Heart left ventricle (tissue), 16 donors: ENCODE measurements around the gene PCBD2. TPM values are rescaled to one million over a fixed set of nuclear protein-coding genes. Genes with fewer than 3 reads are reported as not detected.
A peak's percentile ranks its signal among the peaks of the same experiment; 100 is the strongest.
"Not testable (repeated sequence)": the region's sequence is repeated elsewhere in the genome, so short reads cannot be mapped to it uniquely, and the experiment has no call there.

Experiments used
- ATAC-seq, 4 donors: fragments of 200-7000 bp; cut with Tn5 transposase; one replicate each; pipeline ENCODE4 v1.9.1; 2020 to 2022; ENCODE audit warnings: moderate library complexity in 4 of 4, mild to moderate bottlenecking in 3 of 4, moderate number of reproducible peaks in 1 of 4
- DNase-seq, 5 donors: peaks; one replicate each; pipeline ENCODE4 v3.0.0-alpha.2; 2020
- H3K27ac ChIP-seq, 12 donors: fragments of 200-600 bp; sonication (generic) in 4 of 12; one replicate each; pipeline versions ENCODE4 v1.5.0 to v1.8.0; 2016 to 2022; ENCODE audit warnings: mild to moderate bottlenecking in 2 of 12
- H3K27me3 ChIP-seq, 9 donors: fragments of 200-600 bp; sonication (generic) in 2 of 9; one replicate each; pipeline versions ENCODE4 v1.5.1 to v1.8.0; 2016 to 2022; ENCODE audit warnings: mild to moderate bottlenecking in 3 of 9
- H3K36me3 ChIP-seq, 9 donors: fragments of 200-600 bp; sonication (generic) in 2 of 9; one replicate each; pipeline versions ENCODE4 v1.5.0 to v1.8.0; 2018 to 2022; ENCODE audit warnings: mild to moderate bottlenecking in 2 of 9
- H3K4me1 ChIP-seq, 12 donors: fragments of 200-600 bp; sonication (generic) in 4 of 12; one replicate each; pipeline versions ENCODE4 v1.5.0 to v1.8.0; 2016 to 2022; ENCODE audit warnings: mild to moderate bottlenecking in 3 of 12
- H3K4me3 ChIP-seq, 12 donors: fragments of 200-600 bp; sonication (generic) in 4 of 12; one replicate each; pipeline versions ENCODE4 v1.5.0 to v1.8.0; 2017 to 2022; ENCODE audit warnings: mild to moderate bottlenecking in 9 of 12, moderate library complexity in 4 of 12
- H3K9me3 ChIP-seq, 12 donors: fragments of 200-600 bp; sonication (generic) in 4 of 12; one replicate each; pipeline versions ENCODE4 v1.5.0 to v1.8.0; 2016 to 2022; ENCODE audit warnings: mild to moderate bottlenecking in 1 of 12
- CTCF ChIP-seq, 12 donors: fragments of 200-600 bp; sonication (generic) in 4 of 12; IDR thresholded peaks; one replicate each; pipeline versions ENCODE4 v1.5.0 to v1.8.0; 2018 to 2022; ENCODE audit warnings: antibody characterized with exemption in 12 of 12, mild to moderate bottlenecking in 5 of 12
- POLR2A ChIP-seq, 2 donors: fragments of 450-650 bp; IDR thresholded peaks; one replicate each; pipeline ENCODE4 v1.6.1; 2017; ENCODE audit warnings: antibody characterized with exemption in 2 of 2, mild to moderate bottlenecking in 2 of 2, moderate library complexity in 2 of 2
- WGBS, 4 donors: extraction: QIAGEN DNeasy Blood & Tissue Kit in 2 of 4; methylation state at CpG; one replicate each; pipeline versions ENCODE4 v1.1.5 to v1.1.7; 2013 to 2018; 5-methylcytosine and 5-hydroxymethylcytosine counted together
- intact Hi-C, 10 donors: fragments of 100-400 bp; cut with DNase I; formaldehyde crosslinking; loops; one replicate each; pipeline versions ENCODE4 v1.11.1 to v1.14.2; 2022
- polyA plus RNA-seq, 2 donors: library from polyadenylated mRNA; stranded (reverse); fragments of 200-250 nt; gene quantifications; one replicate each; pipeline ENCODE4 v1.2.3, GENCODE V29; 2013
- total RNA-seq, 9 donors: library from RNA; depleted of rRNA in 2 of 9; stranded (reverse); fragments of >200 nt in 2 of 9; fragmentation: NEBNext Ultra II Directional in 3 of 9; extraction: Animal tissue kit (Norgen Biotek cat#: 25700) in 3 of 9; gene quantifications; one replicate each; pipeline versions ENCODE4 v1.1.0 to v1.2.4, GENCODE V29; 2016 to 2023
- donor health status: ischemic (EF 13 %, LVEDD 7.1; RV severe dilation, severe dysfunction).
- donor health status: healthy with polysubstance abuse.
- donor health status: DM: no; HTN: yes; CAD: no.
- donor health status: DM: no; HTN: no; CAD: no.
- donor health status: ischemic (EF 25% LVEDD 6.9; RV normal size, moderate dysfunction).
- donor health status: ischemic (EF 25% LVEDD 5.7; RV mildly dilated, moderate dysfunction).
- donor health status: healthy.
- donor health status: DM: yes; HTN: yes; CAD: no.
- donor health status: ischemic (EF 35%, LVEDD 5.7; RV mildly dilated, moderate dysfunction).
- donor health status: nonischemic (EF 11% LVEDD 7.7; RV severe dilation, severe dysfunction).
- donor health status: DM: yes; HTN: yes; CAD: no.
- donor health status: PGD.
- donor health status: ischemic (EF 29% LVEDD 5.4; RV normal size, mild dysfunction).
- donor health status: nonischemic (EF 23%, LVEDD 6.1; RV moderate dilation, normal function).

Gene PCBD2
- total and polyA plus RNA-seq, 11 donors, result 9.1 to 31.6 (median 19.7) TPM

GRCh38 chr5:134994560-134995156, 89.7 kb downstream of the PCBD2 start:
- peaks cover 0 to 9% (median 0%) of the 10 kb centered on the region in 12 donors for H3K9me3 ChIP-seq
- no peak overlapping the region for H3K4me3 ChIP-seq
- H3K27me3 ChIP-seq, result no peaks in the 10 kb centered on the region
- no peak for DNase-seq
- no peak for ATAC-seq
- H3K36me3 ChIP-seq, result no peaks in the 10 kb centered on the region
- WGBS, 4 donors, result 61 to 70% (median 66%) methylated on average over 2 of the region's 2 CpGs
- H3K27ac ChIP-seq, result no peak overlapping the region
- no peak for TF ChIP-seq CTCF (IDR thresholded peaks at IDR 0.05)
- no peak for TF ChIP-seq POLR2A (IDR thresholded peaks at IDR 0.05)
- intact Hi-C loops, result no loop called here
- H3K4me1 ChIP-seq, result peaks cover 0 to 7% (median 0%) of the 10 kb centered on the region in 12 donors

DNA sequence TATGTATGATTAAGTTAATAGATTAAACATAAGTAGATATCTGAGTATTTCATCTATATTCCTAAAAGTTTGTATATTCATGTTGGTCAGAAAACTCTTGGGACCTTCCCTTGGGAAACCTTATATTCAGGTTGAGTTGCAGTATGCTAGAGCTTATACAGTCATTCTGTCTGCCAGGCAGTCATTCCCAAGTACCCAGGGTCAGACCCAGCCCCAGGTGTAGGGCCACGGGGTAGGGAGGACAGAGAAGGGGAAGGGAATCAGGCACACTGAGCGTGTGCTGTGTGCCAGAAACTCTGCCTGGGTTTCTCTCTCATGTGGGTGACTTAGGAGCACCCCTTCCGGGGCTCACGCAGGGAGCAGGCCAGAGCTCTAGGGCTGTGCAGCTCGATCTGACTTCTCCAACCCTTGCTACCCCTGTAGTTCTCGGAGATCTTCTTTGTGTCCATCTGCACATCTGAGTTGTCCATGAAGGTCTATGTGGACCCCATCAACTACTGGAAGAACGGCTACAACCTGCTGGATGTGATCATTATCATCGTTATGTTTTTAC, 91.0 kb downstream of the PCBD2 start:
- H3K27ac ChIP-seq, result no peak overlapping the region
- peaks cover 0 to 8% (median 0%) of the 10 kb centered on the region in 12 donors for H3K9me3 ChIP-seq
- peaks cover 0 to 7% (median 0%) of the 10 kb centered on the region in 12 donors for H3K4me1 ChIP-seq
- no peak for ATAC-seq
- no peak for DNase-seq
- no peaks in the 10 kb centered on the region for H3K36me3 ChIP-seq
- intact Hi-C loops, result no loop called here
- H3K27me3 ChIP-seq, result no peaks in the 10 kb centered on the region
- TF ChIP-seq POLR2A (IDR thresholded peaks at IDR 0.05), result no peak
- TF ChIP-seq CTCF (IDR thresholded peaks at IDR 0.05), result no peak
- 86 to 95% (median 90%) methylated on average over 8 of the region's 8 CpGs for WGBS, 4 donors
- H3K4me3 ChIP-seq, result no peak overlapping the region

- Histone ChIP-seq H3K27me3 (no peaks in the 10 kb centered on the region), H3K9me3 (peaks cover 0 to 2% (median 0%) of the 10 kb centered on the region in 12 donors), H3K36me3 (no peaks in the 10 kb centered on the region), H3K4me1 (peaks cover 0 to 7% (median 0%) of the 10 kb centered on the region in 12 donors), H3K27ac (no peak overlapping the region), H3K4me3 (no peak overlapping the region)
- 74 to 84% (median 80%) methylated on average over 8 to 11 of the region's 11 CpGs for WGBS, 4 donors
- TF ChIP-seq CTCF (IDR thresholded peaks at IDR 0.05) (no peak), POLR2A (IDR thresholded peaks at IDR 0.05) (no peak)
- no peak for DNase-seq
- peak in 1 of 4 donors; percentile 22 for ATAC-seq
- intact Hi-C loops, result no loop called here
Measured at GRCh38 chr5:134997015-134997414, 92.1 kb downstream of the PCBD2 start.

GRCh38 chr5:134998068-134998467, 93.1 kb downstream of the PCBD2 start:
- DNase-seq, H3K27ac ChIP-seq, H3K4me3 ChIP-seq, ATAC-seq, H3K4me1 ChIP-seq, H3K27me3 ChIP-seq, intact Hi-C loops, H3K9me3 ChIP-seq, H3K36me3 ChIP-seq: not testable (repeated sequence)
- 85 to 95% (median 89%) methylated on average over 5 of the region's 5 CpGs for WGBS, 4 donors
